Neural cell (in vitro differentiated cells): ENCODE data around the gene ACOXL. TPM values are rescaled to one million over a fixed set of nuclear protein-coding genes. Genes with fewer than 3 reads are reported as not detected.

Experiments
- H2AFZ ChIP-seq: fragments of 200-600, 300-800 bp; sonication (generic), shearing (Covaris generic); 2 replicates; pipeline ENCODE4 v1.6.0; 2014; ENCODE audit warnings: low read depth, mild to moderate bottlenecking, antibody characterized with exemption, low read length, moderate library complexity
- H3F3A ChIP-seq: fragments of 200-600 bp; shearing (Covaris generic); 2 replicates; pipeline ENCODE4 v1.6.1; 2016; ENCODE audit warnings: mild to moderate bottlenecking, moderate library complexity, mixed read lengths, antibody characterized with exemption, low read length; ENCODE audit not compliant: insufficient read depth, poor library complexity, severe bottlenecking
- H3K27ac ChIP-seq: fragments of 200-600, 300-800 bp; sonication (generic), shearing (Covaris generic); 2 replicates; pipeline ENCODE4 v1.5.1; 2014; ENCODE audit warnings: mild to moderate bottlenecking, low read length, moderate library complexity
- H3K27me3 ChIP-seq: fragments of 300-800, 200-600 bp; sonication (generic), shearing (Covaris generic); 2 replicates; pipeline ENCODE4 v1.6.0; 2014; ENCODE audit warnings: mild to moderate bottlenecking, low read depth, low read length, moderate library complexity; ENCODE audit not compliant: insufficient read depth
- H3K36me3 ChIP-seq: fragments of 300-800, 200-600 bp; sonication (generic), shearing (Covaris generic); 2 replicates; pipeline ENCODE4 v1.5.1; 2014; ENCODE audit warnings: mild to moderate bottlenecking, antibody characterized with exemption, low read length, moderate library complexity; ENCODE audit not compliant: insufficient read depth
- H3K4me2 ChIP-seq: fragments of 300-800, 200-600 bp; sonication (generic), shearing (Covaris generic); 2 replicates; pipeline ENCODE4 v1.6.0; 2014; ENCODE audit warnings: mild to moderate bottlenecking, low read length
- H3K4me3 ChIP-seq: fragments of 300-800, 200-600 bp; sonication (generic), shearing (Covaris generic); 2 replicates; pipeline ENCODE4 v1.5.1; 2014; ENCODE audit warnings: mild to moderate bottlenecking, low read length, moderate library complexity
- H3K79me2 ChIP-seq: fragments of 200-600 bp; shearing (Covaris generic); replicated peaks from 2 replicates; pipeline ENCODE4 v1.6.0; 2014; ENCODE audit warnings: mild to moderate bottlenecking, low read length, moderate library complexity; ENCODE audit not compliant: insufficient read depth
- H3K9ac ChIP-seq: fragments of 300-800, 200-600 bp; sonication (generic), shearing (Covaris generic); 2 replicates; pipeline ENCODE4 v1.6.1; 2016; ENCODE audit warnings: mild to moderate bottlenecking, low read length, mixed read lengths
- H3K9me2 ChIP-seq: fragments of 200-600 bp; shearing (Covaris generic); 2 replicates; pipeline ENCODE4 v1.6.1; 2016; ENCODE audit warnings: mild to moderate bottlenecking, low read length, mixed read lengths; ENCODE audit not compliant: insufficient read depth
- H3K9me3 ChIP-seq: fragments of 200-600, 300-800 bp; sonication (generic), shearing (Covaris generic); 2 replicates; pipeline ENCODE4 v1.6.1; 2016; ENCODE audit warnings: mild to moderate bottlenecking, mixed run types, low read length, moderate library complexity, mixed read lengths
- H4K20me1 ChIP-seq: fragments of 200-600 bp; shearing (Covaris generic); 2 replicates; pipeline ENCODE4 v1.6.1; 2016; ENCODE audit warnings: mild to moderate bottlenecking, mixed run types; ENCODE audit not compliant: insufficient read depth
- CTCF ChIP-seq: fragments of 450-650 bp; IDR thresholded peaks from 2 replicates; pipeline ENCODE4 v1.5.1; 2014; ENCODE audit warnings: antibody characterized with exemption, mild to moderate bottlenecking, moderate library complexity; ENCODE audit not compliant: poor library complexity, severe bottlenecking
- EP300 ChIP-seq: fragments of 450-650 bp; conservative IDR thresholded peaks from 2 replicates; pipeline ENCODE4 v1.6.1; 2014; ENCODE audit warnings: antibody characterized with exemption, mild to moderate bottlenecking, moderate library complexity; ENCODE audit not compliant: poor library complexity, severe bottlenecking
- EZH2 ChIP-seq: fragments of 200-600, 300-800 bp; shearing (Covaris generic), sonication (generic); IDR thresholded peaks from 2 replicates; pipeline ENCODE4 v1.6.1; 2014; ENCODE audit warnings: antibody characterized with exemption, low read length, borderline replicate concordance, mild to moderate bottlenecking; ENCODE audit not compliant: insufficient read depth, poor library complexity, severe bottlenecking
- MXI1 ChIP-seq: fragments of 450-650 bp; conservative IDR thresholded peaks from 2 replicates; pipeline ENCODE4 v1.6.1; 2014; ENCODE audit warnings: antibody characterized with exemption, mild to moderate bottlenecking; ENCODE audit not compliant: poor library complexity, severe bottlenecking
- POLR2AphosphoS5 ChIP-seq: IDR thresholded peaks from 2 replicates; pipeline ENCODE4 v1.6.1; 2012
- RAD21 ChIP-seq: fragments of 450-650 bp; conservative IDR thresholded peaks from 2 replicates; pipeline ENCODE4 v1.6.1; 2014; ENCODE audit warnings: antibody characterized with exemption, mild to moderate bottlenecking, moderate library complexity
- REST ChIP-seq: IDR thresholded peaks from 2 replicates; pipeline ENCODE4 v1.6.1; 2012; ENCODE audit warnings: borderline replicate concordance
- SMC3 ChIP-seq: fragments of 450-650 bp; conservative IDR thresholded peaks from 2 replicates; pipeline ENCODE4 v1.6.1; 2014; ENCODE audit warnings: antibody characterized with exemption, mild to moderate bottlenecking, moderate library complexity; ENCODE audit not compliant: poor library complexity
- TAF1 ChIP-seq: IDR thresholded peaks from 2 replicates; pipeline ENCODE4 v1.6.1; 2012; ENCODE audit warnings: low read depth
- polyA plus RNA-seq: library from polyadenylated mRNA; depleted of rRNA; stranded (reverse); fragments of >200 nt; gene quantifications from 2 replicates; pipeline ENCODE4 v1.2.3, GENCODE V29; 2014

Gene ACOXL
- polyA plus RNA-seq, 1 donor from 2014 or later = not detected

GRCh38 chr2:111157798-111158197, 425.4 kb downstream of the ACOXL start:
- H3K9ac ChIP-seq = no peak overlapping the region
- H3K9me2 ChIP-seq = no peaks in the 10 kb centered on the region
- no peak overlapping the region for H2AFZ ChIP-seq
- no peaks in the 10 kb centered on the region for H3K79me2 ChIP-seq
- H3K36me3 ChIP-seq = no peaks in the 10 kb centered on the region
- no peak overlapping the region for H3K4me2 ChIP-seq
- H4K20me1 ChIP-seq = no peaks in the 10 kb centered on the region
- TF ChIP-seq CTCF = no peak
- TF ChIP-seq SMC3 = no peak
- no peak for TF ChIP-seq REST
- no peak for TF ChIP-seq MXI1
- TF ChIP-seq RAD21 = no peak
- TF ChIP-seq EP300 = no peak
- no peak for TF ChIP-seq POLR2AphosphoS5
- TF ChIP-seq EZH2 = no peak
- no peak for TF ChIP-seq TAF1
- H3K4me3 ChIP-seq = no peak overlapping the region
- no peaks in the 10 kb centered on the region for H3F3A ChIP-seq
- peaks cover 3% of the 10 kb centered on the region for H3K27me3 ChIP-seq
- H3K27ac ChIP-seq = no peak overlapping the region
- H3K9me3 ChIP-seq = no peaks in the 10 kb centered on the region

- no peak for TF ChIP-seq TAF1
- TF ChIP-seq MXI1 = no peak
- no peak for TF ChIP-seq POLR2AphosphoS5
- TF ChIP-seq EP300 = no peak
- H3K27me3 ChIP-seq = peaks cover 3% of the 10 kb centered on the region
- H3K4me2 ChIP-seq = no peak overlapping the region
- no peak overlapping the region for H3K9ac ChIP-seq
- H4K20me1 ChIP-seq = no peaks in the 10 kb centered on the region
- H3K4me3 ChIP-seq = no peak overlapping the region
- no peaks in the 10 kb centered on the region for H3K9me2 ChIP-seq
- H2AFZ ChIP-seq = no peak overlapping the region
- H3F3A ChIP-seq = no peaks in the 10 kb centered on the region
- H3K36me3 ChIP-seq = no peaks in the 10 kb centered on the region
- no peaks in the 10 kb centered on the region for H3K9me3 ChIP-seq
- no peak overlapping the region for H3K27ac ChIP-seq
- H3K79me2 ChIP-seq = no peaks in the 10 kb centered on the region
Observed at GRCh38 chr2:111159641-111160040, 427.3 kb downstream of the ACOXL start.

- H3F3A ChIP-seq = no peaks in the 10 kb centered on the region
- H3K9me2 ChIP-seq = no peaks in the 10 kb centered on the region
- no peak overlapping the region for H3K4me3 ChIP-seq
- no peaks in the 10 kb centered on the region for H4K20me1 ChIP-seq
- no peak for TF ChIP-seq TAF1
- TF ChIP-seq EZH2 = no peak
- no peak for TF ChIP-seq REST
- H3K4me2 ChIP-seq = no peak overlapping the region
- H3K36me3 ChIP-seq = no peaks in the 10 kb centered on the region
- H3K9me3 ChIP-seq = no peaks in the 10 kb centered on the region
- H3K79me2 ChIP-seq = no peaks in the 10 kb centered on the region
- no peak overlapping the region for H3K27ac ChIP-seq
- no peak overlapping the region for H2AFZ ChIP-seq
- H3K9ac ChIP-seq = no peak overlapping the region
- peaks cover 3% of the 10 kb centered on the region for H3K27me3 ChIP-seq
Observed at GRCh38 chr2:111160758-111161157, 428.4 kb downstream of the ACOXL start.
